HG02588 (cell line): ENCODE measurements around the gene SPIN4.
A peak's percentile ranks its signal among the peaks of the same experiment; 100 is the strongest.
"Not testable (repeated sequence)": the region's sequence is repeated elsewhere in the genome, so short reads cannot be mapped to it uniquely, and the experiment has no call there.

Source experiments
- ATAC-seq: cut with Tn5 transposase; IDR thresholded peaks from one replicate; pipeline ENCODE4 v1.9.1; 2021; ENCODE audit warnings: mild to moderate bottlenecking, moderate library complexity; ENCODE audit not compliant: unreplicated experiment

SPIN4 gene

DNA sequence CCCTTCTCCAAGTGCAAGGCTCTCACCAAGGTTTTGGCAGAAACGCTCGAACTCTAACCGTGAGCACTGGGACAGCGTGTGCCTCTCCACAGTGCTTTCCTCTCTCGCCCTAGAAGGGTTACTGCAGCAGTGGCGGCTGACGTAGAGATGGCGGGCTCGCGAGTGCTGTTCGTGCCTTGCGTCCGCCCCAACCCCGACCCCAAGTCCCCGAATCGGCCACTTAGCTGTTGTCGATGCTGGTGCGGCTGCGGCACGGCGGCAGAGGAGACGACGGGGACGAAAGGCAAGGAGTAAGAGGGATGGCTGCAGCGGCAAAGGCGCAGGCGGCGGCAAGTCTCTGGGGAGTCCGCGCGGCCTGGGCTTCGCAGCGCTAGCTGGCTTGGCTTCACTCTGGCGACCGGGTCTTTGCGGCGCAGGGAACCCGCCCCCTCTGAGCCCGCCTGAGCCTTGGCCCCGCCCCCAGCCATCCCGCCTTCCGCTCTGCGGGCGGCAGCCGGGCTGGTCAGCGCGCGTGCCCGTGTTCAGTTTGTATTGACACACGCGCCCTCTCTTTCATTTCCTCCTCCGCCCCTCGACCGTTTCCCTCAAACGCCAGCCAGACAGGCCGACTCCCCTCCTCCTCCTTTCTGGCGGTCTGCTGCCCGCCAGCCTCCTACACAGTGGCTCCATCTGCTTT is at the start of gene SPIN4:
Gene SPIN4 (minus strand): TSS at position 392 of the 676 bp plus-strand sequence. CDS start 513 bp downstream, outside the sequence.
- peak; percentile 95 for ATAC-seq

DNA sequence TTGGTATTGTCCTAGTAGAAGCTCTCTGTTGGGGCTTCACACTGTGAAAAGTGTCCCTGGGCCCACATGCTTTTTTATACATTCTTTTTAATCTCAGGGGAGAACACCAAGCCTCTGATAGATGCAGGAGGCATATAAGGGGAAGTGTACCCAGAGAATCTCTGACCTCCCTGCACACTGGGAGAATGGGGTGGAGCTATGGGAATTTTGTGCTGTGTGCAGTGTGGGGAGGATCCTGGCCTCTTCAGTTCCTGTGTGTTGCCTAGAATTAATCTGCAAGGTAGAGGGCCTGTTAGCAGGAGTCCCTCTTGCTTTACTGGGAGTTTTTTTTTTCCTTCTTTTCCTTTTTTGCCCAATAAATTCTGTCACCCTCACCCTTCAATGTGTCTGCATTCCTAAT is 49.2 kb upstream of the SPIN4 start:
- ATAC-seq: no peak

DNA sequence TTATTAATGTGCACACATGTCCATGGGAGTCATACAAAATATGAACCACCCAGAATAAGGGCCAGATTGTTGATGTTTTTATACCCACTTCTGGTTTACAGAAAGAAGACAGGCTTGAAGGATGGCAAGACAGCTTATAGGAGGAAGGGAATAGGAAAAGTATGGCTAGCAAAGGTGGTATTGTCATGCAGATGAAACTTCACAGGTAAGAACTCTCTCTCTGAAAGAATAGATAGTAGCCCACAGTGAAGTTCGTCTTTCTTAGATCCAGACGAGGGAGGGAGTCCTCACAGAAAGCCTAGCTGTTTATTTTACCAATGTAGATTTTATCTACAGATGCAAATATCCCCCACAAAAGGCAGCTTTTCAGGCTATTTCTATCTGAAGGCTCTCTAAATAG is 43.7 kb upstream of the SPIN4 start:
- no peak for ATAC-seq

DNA sequence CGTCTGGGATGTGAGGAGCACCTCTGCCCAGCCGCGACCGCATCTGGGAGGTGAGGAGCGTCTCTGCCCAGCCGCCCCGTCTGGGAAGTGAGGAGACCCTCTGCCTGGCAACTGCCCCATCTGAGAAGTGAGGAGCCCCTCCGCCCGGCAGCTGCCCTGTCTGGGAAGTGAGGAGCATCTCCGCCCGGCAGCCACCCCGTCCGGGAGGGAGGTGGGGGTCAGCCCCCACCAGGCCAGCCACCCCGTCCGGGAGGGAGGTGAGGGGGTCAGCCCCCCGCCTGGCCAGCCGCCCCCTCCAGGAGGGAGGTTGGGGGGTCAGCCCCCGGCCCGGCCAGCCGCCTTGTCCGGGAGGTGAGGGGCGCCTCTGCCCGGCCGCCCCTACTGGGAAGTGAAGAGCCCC is 42.0 kb upstream of the SPIN4 start:
- not testable (repeated sequence) for ATAC-seq

DNA sequence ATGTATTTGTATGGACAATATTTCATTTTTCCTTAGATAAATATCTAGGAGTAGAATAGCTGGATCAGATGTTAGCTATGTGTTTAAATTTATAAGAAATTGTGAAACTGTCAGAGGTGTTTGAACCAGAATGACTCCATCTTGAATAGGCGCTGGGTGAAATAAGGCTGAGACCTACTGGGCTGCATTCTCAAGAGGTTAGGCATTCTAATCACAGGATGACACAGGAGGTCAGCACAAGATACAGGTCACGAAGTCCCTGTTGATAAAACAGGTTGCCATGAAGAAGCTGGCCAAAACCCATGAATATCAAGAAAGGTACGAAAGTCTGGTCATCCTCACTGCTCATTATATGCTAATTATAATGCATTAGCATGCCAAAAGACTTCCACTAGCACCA is 36.3 kb upstream of the SPIN4 start:
- no peak for ATAC-seq

DNA sequence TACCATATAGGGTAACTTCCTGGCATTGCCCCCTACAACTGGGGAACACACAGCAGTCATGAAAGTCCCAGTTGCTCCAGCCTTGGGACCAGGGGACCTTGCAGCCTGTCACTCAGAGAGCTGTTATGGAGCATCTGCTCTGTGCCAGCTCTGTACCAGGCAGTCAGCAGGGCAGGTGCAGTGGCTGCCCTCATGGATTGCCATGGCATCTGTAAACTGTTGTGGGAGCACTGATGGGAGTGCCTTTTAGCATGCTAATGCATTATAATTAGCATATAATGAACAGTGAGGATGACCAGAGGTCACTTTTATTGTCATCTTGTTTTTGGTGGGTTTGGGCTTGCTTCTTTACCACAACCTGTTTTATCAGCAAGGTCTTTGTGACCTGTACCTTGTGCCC is 33.1 kb upstream of the SPIN4 start:
- ATAC-seq: not testable (repeated sequence)

DNA sequence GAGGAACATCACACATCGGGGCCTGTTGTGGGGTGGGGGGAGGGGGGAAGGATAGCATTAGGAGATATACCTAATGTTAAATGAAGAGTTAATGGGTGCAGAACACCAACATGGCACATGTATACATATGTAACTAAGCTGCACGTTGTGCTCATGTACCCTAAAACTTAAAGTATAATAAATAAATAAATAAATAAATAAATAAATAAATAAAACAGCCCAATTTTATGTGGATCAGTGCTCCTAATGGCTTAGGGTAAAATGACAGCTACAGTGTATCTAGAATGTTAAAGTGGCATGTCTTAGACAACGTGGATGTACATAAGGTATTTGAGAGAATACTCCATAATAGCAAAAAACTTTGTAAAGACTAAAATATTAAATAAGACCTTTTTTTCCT is 21.9 kb upstream of the SPIN4 start:
- ATAC-seq: not testable (repeated sequence)

DNA sequence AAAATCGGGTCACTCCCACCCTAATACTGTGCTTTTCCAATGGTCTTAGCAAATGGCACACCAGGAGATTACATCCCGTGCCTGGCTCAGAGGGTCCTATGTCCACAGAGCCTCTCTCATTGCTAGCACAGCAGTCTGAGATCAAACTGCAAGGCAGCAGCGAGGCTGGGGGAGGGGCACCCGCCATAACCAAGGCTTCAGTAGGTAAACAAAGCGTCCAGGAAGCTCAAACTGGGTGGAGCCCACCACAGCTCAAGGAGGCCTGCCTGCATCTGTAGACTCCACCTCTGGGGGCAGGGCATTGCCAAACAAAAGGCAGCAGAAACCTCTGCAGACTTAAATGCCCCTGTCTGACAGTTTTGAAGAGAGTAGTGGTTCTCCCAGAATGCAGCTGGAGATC is 16.6 kb upstream of the SPIN4 start:
- ATAC-seq: not testable (repeated sequence)

DNA sequence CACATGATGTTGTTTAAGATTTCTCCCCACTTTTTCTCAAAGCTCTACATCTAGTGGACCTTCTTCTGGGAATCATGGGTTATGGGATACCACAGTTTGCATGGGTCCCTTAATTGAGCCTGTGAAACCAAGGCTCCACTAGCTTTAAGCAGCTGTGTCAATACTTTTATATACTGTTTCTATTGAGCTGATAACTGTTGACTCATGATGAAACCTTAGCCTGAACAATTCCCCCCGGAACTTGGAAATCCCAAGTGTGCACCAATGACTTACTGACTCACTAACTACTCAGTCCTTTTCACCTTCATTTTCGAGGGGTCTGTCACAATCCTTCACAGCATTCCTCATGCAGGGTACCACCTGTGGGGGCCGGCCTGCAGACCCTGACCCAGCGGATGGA is 12.7 kb upstream of the SPIN4 start:
- ATAC-seq: no peak

DNA sequence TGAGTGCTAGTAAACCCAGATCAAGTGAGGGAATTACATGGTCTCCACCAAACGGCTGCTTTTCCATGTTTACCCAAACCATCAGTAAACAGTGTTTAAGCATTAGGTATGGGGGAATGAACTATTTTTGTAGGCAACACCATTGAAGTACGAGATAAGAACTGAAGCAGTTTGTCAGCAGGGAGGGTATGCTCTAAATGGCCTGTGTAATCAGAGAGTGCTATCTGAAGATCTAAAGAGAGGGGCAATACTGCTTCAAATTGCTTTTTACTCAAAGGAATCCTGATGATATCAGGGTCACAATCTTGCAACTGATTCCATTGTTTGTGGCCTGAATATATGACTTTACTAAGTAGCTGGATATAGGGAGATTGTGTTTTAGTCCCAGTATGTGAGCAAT is 10.4 kb upstream of the SPIN4 start:
- no peak for ATAC-seq

DNA sequence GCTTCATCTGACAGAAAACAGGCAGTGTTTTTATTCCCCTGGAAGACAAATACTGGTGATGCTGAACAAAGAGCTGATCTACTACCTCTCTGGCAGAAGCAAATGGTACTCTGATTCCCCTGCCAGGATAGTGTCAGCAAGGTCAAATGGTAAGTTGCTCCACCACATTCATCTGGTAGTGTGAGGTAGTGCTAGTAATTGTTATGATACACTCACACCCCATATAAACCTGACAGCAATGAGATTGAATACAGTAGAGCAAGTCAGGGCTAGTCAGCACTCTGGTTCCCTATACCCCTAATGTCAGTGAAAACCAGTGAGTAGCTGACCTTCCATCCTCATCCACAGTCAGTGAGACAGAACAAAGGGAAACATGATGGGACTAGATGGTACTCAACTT is 3.4 kb upstream of the SPIN4 start:
- no peak for ATAC-seq

DNA sequence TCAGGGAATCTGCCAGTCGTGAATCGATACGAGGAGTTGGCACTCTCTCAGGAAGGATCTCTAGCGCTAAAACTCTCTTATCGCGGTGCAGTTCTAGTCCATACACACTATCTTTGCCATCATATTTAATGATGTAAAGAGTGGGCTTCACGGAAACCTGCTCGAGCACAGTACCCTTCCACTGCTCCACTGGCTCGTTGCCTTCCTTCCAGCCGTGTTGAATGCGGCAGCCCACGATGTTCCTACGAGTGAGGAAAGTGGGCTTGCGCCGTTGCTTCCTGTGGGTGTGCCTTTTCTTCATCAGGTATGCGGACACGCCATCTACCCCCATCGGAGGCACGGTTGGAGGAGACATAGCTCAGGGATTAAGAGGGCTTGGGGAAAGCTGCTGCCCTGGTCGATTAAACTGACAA is 661 bp downstream of the SPIN4 start:
- ATAC-seq: peak; percentile 39

DNA sequence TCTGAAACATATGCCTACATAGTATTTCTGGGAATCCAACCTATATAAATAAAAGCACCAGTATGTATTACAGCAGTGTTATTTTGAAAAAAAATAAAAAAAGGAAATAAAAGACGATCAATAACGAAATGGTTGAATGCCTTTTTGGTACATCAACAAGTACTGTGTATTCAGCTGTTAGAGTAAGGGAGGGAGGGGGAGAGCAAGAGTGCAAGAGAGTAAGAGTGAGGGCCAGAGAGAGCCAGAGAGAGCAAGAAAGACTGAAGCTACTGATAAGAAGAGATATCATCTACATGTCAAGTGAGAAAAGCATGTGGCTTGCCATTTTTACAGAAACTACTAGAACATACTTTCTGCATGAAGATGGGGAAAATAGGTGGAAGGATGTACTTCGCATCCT is 1.8 kb downstream of the SPIN4 start:
- no peak for ATAC-seq

DNA sequence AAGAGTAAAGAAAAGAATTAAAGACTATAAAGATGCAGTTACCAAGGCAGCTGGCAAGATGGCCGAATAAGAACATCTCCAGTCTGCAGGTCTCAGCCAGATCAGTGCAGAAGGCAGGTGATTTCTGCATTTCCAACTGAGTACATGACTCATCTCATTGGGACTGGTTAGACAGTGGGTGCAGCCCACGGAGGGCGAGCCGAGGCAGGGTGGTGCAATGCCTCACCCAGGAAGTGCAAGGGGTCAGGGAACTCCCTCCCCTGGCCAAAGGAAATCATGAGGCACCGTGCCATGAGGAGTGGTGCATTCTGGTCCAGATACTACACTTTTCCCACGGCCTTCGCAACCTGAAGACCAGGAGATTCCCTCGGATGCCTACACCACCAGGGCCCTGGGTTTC is 20.5 kb downstream of the SPIN4 start:
- no peak for ATAC-seq

DNA sequence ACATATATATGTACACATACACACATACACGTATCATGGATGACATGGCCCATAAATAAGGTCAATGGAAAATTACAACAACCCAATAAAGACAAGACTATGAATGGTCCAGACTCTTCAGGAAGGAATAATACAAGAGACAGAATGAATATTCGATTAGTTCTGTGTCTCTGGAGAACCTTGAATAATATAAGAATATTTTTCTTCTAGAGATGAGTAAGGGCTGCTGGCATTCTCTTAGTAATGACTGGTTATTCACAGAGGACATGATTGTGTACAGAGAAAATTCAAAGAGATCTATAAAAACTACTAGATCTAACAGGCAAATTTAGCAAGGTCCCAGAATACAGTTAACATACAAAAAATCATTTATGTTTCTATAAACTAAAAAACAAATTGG is 23.3 kb downstream of the SPIN4 start:
- ATAC-seq: no peak

DNA sequence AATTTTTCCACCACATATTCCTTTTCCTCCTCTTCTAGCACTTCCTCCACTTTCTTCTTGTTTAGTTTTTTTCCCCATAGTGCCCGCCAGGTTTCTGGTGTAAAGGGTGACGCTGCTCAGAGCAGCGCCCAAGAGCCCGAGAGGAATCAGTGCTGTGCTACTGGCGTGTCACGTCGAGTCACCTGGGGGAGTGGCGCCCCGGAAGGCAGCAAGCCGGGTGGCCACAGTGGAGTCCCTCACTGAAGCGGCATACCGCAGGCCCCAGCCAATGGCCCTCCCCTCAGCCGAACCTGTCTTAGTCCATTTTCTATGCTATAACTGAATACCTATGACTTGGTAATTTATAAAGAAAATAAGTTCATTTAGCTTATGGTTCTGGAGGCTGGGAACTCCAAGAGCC is 51.5 kb downstream of the SPIN4 start:
- no peak for ATAC-seq
